Memory B cell (primary cell): ENCODE data around the gene ZDHHC11.
"Not testable (repeated sequence)": the region's sequence is repeated elsewhere in the genome, so short reads cannot be mapped to it uniquely, and the experiment has no call there.

Source experiments
- ATAC-seq: fragments of 150-1000 bp; cut with Tn5 transposase; 2 replicates; pipeline ENCODE4 v1.10.0; 2021; ENCODE audit warnings: low read depth, mild to moderate bottlenecking, moderate library complexity
- DNase-seq, 2 donors: peaks; one replicate each; pipeline ENCODE4 v3.0.0; 2022; ENCODE audit warnings: low spot score in 2 of 2
- H3K27ac Mint-ChIP-seq: one replicate; pipeline ENCODE4 v1.8.0; 2022; ENCODE audit warnings: mild to moderate bottlenecking, moderate library complexity, mixed read lengths
- H3K27me3 Mint-ChIP-seq: one replicate; pipeline ENCODE4 v1.8.0; 2022; ENCODE audit warnings: mixed read lengths
- H3K36me3 Mint-ChIP-seq: one replicate; pipeline ENCODE4 v1.8.0; 2022; ENCODE audit warnings: mild to moderate bottlenecking, mixed read lengths
- H3K4me1 Mint-ChIP-seq: one replicate; pipeline ENCODE4 v1.8.0; 2022; ENCODE audit warnings: mixed read lengths
- H3K4me3 Mint-ChIP-seq: one replicate; pipeline ENCODE4 v1.8.0; 2022; ENCODE audit warnings: mild to moderate bottlenecking, moderate library complexity, mixed read lengths
- H3K9me3 Mint-ChIP-seq: one replicate; pipeline ENCODE4 v1.8.0; 2022; ENCODE audit warnings: mixed read lengths

ZDHHC11 gene

DNA sequence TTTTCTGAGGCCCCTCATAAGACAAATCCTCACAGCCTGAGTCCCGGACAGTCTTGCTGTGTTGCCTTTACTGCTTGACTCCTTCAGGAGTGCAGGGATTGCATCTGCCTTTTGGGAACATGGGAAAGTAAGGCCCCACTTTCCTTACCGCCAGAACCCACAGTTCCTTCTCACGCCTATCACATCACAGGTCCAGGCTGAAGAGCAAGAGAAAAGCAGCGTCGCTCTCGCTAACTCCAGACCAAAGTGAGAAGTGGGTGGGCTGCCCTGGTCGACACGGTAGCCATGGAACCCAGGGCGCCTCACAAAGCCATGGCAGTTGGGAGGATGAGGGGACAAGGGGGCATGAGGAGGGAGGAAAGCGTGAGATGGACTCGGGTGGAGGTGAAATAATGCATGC is 7.9 kb upstream of the ZDHHC11 start:
- no peak overlapping the region for H3K27ac Mint-ChIP-seq

GRCh38 chr5:856531-857425 is 6.0 kb upstream of the ZDHHC11 start:
- Mint-ChIP-seq H3K4me1 (peaks cover 3% of the 10 kb centered on the region), H3K27me3 (peaks cover 7% of the 10 kb centered on the region), H3K27ac (no peak overlapping the region), H3K4me3 (no peak overlapping the region), H3K36me3 (peaks cover 2% of the 10 kb centered on the region), H3K9me3 (no peaks in the 10 kb centered on the region)
- no peak for DNase-seq
- ATAC-seq: no peak

More for the DNA sequence above, 7.9 kb upstream of the ZDHHC11 start:
- DNase-seq (no peak), ATAC-seq (no peak)
- H3K9me3 Mint-ChIP-seq: no peaks in the 10 kb centered on the region
- H3K36me3 Mint-ChIP-seq: peaks cover 6% of the 10 kb centered on the region
- peaks cover 3% of the 10 kb centered on the region for H3K4me1 Mint-ChIP-seq
- no peak overlapping the region for H3K4me3 Mint-ChIP-seq
- H3K27me3 Mint-ChIP-seq: no peaks in the 10 kb centered on the region

DNA sequence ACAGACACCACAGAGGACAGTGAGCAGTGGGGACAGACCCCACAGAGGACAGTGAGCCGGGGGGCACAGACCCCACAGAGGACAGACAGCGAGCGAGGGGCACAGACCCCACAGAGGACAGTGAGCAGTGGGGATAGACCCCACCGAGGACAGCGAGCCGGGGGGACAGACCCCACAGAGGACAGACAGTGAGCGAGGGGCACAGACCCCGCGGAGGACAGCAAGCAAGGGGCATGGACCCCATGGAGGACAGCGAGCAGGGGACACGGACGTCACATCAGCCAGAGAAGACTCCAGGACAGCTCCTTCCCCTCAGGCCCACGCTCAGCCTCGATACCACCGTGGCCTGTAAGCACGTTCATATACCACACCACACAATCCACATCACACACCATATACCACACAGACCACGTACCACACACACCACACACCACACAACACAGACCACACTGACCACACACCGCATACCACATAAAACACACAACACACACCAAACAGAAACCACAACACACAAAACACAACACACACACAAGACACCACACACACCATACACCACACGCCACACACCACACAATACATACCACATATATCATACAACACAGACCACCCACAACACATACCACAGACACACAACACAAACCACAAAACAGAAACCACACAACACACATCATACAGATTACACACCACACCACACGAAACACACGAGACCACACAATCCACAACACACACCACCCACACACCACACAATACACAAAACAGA is 5.2 kb upstream of the ZDHHC11 start:
- Mint-ChIP-seq H3K4me3 (no peak overlapping the region), H3K27me3 (peaks cover 7% of the 10 kb centered on the region), H3K9me3 (no peaks in the 10 kb centered on the region), H3K36me3 (peaks cover 2% of the 10 kb centered on the region), H3K4me1 (peaks cover 3% of the 10 kb centered on the region), H3K27ac (no peak overlapping the region)
- no peak for DNase-seq
- ATAC-seq: no peak

DNA sequence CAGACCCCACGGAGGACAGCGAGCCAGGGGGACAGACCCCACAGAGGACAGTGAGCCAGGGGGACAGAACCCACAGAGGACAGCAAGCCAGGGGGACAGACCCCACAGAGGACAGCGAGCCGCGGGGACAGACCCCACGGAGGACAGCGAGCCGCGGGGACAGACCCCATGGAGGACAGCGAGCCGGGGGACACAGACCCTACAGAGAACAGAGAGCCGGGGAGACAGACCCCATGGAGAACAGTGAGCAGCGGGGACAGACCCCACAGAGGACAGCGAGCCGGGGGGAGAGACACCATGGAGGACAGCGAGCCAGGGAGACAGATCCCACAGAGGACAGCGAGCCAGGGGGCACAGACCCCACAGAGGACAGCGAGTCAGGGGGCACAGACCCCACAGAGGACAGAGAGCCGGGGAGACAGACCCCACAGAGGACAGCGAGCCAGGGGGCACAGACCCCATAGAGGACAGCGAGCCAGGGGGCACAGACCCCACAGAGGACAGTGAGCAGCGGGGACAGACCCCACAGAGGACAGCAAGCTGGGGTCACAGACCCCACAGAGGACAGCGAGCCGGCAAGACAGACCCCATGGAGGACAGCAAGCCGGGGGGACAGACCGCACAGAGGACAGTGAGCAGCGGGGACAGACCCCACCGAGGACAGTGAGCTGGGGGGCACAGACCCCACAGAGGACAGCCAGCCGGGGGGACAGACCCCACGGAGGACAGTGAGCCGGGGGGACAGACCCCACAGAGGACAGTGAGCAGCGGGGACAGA is 4.4 kb upstream of the ZDHHC11 start:
- no peaks in the 10 kb centered on the region for H3K4me1 Mint-ChIP-seq
- H3K36me3 Mint-ChIP-seq: no peaks in the 10 kb centered on the region
- H3K4me3 Mint-ChIP-seq: no peak overlapping the region
- H3K27me3 Mint-ChIP-seq: peaks cover 7% of the 10 kb centered on the region
- no peak overlapping the region for H3K27ac Mint-ChIP-seq
- ATAC-seq (no peak), DNase-seq (no peak)
- H3K9me3 Mint-ChIP-seq: no peaks in the 10 kb centered on the region

DNA sequence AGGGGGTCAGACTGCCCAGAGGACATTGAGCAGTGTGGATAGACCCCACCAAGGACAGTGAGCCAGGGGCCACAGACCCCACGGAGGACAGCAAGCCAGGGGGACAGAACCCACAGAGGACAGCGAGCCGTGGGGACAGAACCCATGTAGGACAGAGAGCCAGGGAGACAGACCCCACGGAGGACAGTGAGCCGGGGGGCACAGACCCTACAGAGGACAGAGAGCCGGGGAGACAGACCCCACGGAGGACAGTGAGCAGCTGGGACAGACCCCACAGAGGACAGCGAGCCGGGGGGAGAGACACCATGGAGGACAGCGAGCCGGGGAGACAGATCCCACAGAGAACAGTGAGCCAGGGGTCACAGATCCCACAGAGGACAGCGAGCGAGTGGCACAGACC is 3.4 kb upstream of the ZDHHC11 start:
- H3K36me3 Mint-ChIP-seq: no peaks in the 10 kb centered on the region
- no peak for DNase-seq
- no peak for ATAC-seq

DNA sequence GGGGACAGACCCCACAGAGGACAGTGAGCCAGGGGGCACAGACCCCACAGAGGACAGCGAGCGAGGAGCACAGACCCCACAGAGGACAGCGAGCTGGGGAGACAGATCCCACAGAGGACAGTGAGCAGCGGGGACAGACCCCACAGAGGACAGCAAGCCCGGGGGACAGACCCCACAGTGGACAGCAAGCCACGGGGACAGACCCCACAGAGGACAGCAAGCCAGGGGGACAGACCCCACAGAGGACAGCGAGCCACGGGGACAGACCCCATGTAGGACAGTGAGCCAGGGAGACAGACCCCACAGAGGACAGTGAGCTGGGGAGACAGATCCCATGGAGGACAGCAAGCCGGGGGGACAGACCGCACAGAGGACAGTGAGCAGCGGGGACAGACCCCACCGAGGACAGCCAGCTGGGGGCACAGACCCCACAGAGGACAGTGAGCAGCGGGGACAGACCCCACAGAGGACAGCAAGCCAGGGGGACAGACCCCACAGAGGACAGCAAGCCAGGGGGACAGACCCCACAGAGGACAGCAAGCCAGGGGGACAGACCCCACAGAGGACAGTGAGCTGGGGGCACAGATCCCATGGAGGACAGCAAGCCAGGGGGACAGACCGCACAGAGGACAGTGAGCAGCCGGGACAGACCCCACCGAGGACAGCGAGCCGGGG is 2.8 kb upstream of the ZDHHC11 start:
- not testable (repeated sequence) for H3K9me3 Mint-ChIP-seq, H3K27ac Mint-ChIP-seq, H3K27me3 Mint-ChIP-seq, DNase-seq, H3K36me3 Mint-ChIP-seq, ATAC-seq, H3K4me1 Mint-ChIP-seq, H3K4me3 Mint-ChIP-seq

More for the DNA sequence above, 3.4 kb upstream of the ZDHHC11 start:
- Mint-ChIP-seq H3K27me3 (peaks cover 7% of the 10 kb centered on the region), H3K27ac (no peak overlapping the region), H3K4me1 (no peaks in the 10 kb centered on the region), H3K9me3 (no peaks in the 10 kb centered on the region), H3K4me3 (no peak overlapping the region)

- Mint-ChIP-seq H3K27ac (no peak overlapping the region), H3K4me1 (no peaks in the 10 kb centered on the region), H3K36me3 (no peaks in the 10 kb centered on the region), H3K27me3 (peaks cover 7% of the 10 kb centered on the region), H3K9me3 (no peaks in the 10 kb centered on the region), H3K4me3 (no peak overlapping the region)
- DNase-seq (no peak), ATAC-seq (no peak)
Measured at GRCh38 chr5:852431-853401, 1.9 kb upstream of the ZDHHC11 start.

DNA sequence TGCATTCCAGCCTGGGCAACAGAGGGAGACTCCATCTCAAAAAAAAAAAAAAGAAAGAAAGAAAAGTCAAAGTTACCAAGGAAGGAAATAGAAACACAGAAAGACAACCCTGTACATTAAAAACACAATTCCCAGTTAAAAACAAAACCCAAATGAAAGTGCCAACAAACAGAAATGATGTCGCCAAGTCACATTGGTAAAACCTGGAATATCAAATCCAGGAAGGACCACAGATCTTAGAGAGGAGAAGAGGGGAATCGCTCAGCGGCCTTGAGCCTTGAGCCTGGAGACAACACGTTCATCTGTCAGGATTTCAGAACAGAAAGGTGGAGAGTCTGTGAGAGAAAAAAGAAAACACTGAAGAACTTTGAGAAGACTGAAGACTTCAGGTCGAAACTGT is 1.2 kb upstream of the ZDHHC11 start:
- Mint-ChIP-seq H3K4me1 (no peaks in the 10 kb centered on the region), H3K27ac (no peak overlapping the region), H3K4me3 (no peak overlapping the region), H3K36me3 (no peaks in the 10 kb centered on the region), H3K9me3 (no peaks in the 10 kb centered on the region), H3K27me3 (peaks cover 7% of the 10 kb centered on the region)
- DNase-seq: no peak
- no peak for ATAC-seq

DNA sequence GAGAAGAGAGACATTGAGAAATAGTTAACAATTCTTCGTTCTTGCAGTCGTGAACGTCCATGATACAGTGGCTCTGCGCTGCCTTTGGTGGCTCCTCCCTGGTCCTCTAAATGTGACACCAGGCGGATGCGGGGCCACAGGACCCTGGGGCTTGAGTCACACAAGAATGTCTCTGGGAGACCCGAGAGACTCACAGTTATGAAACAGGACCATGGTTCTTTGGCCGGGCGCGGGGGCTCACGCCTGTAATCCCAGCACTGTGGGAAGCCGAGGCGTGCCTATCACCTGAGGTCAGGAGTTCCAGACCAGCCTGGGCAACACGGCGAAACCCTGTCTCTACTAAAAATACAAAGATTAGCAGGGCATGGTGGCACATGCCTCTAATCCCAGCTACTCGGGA is 767 bp upstream of the ZDHHC11 start:
- ATAC-seq: no peak
- H3K4me3 Mint-ChIP-seq: no peak overlapping the region
- H3K27me3 Mint-ChIP-seq: peaks cover 11% of the 10 kb centered on the region
- H3K36me3 Mint-ChIP-seq: no peaks in the 10 kb centered on the region
- H3K4me1 Mint-ChIP-seq: peaks cover 4% of the 10 kb centered on the region
- H3K27ac Mint-ChIP-seq: no peak overlapping the region
- no peaks in the 10 kb centered on the region for H3K9me3 Mint-ChIP-seq
- DNase-seq: no peak

DNA sequence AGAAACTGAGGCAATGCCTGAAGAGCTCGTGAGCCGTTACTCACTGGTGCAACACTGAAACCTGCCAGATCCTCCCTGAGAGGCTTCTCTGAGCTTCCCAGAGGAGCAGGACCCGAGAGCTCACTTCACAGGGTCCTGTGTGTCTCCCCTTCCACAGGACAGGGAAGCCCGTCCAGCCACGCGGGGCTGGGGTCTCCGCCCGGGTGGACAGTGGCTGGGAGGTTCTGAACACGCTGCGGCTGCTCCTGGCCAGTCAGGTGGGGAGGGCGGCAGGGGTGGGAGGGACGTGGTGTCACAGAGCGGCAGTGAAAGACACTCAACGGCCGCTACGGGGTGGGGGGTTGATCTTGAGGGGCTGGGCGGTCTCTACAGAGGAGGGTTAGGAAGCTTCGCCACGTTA is 290 bp upstream of the ZDHHC11 start:
- ATAC-seq (no peak), DNase-seq (no peak)
- H3K9me3 Mint-ChIP-seq: no peaks in the 10 kb centered on the region
- H3K4me3 Mint-ChIP-seq: no peak overlapping the region
- no peak overlapping the region for H3K27ac Mint-ChIP-seq
- peaks cover 7% of the 10 kb centered on the region for H3K4me1 Mint-ChIP-seq
- no peaks in the 10 kb centered on the region for H3K36me3 Mint-ChIP-seq
- peaks cover 13% of the 10 kb centered on the region for H3K27me3 Mint-ChIP-seq

- Mint-ChIP-seq H3K9me3 (no peaks in the 10 kb centered on the region), H3K4me1 (peaks cover 7% of the 10 kb centered on the region), H3K4me3 (no peak overlapping the region), H3K27ac (no peak overlapping the region), H3K36me3 (no peaks in the 10 kb centered on the region), H3K27me3 (peaks cover 13% of the 10 kb centered on the region)
- DNase-seq (no peak), ATAC-seq (no peak)
Measured at GRCh38 chr5:849651-850301, 1.0 kb downstream of the ZDHHC11 start.

DNA sequence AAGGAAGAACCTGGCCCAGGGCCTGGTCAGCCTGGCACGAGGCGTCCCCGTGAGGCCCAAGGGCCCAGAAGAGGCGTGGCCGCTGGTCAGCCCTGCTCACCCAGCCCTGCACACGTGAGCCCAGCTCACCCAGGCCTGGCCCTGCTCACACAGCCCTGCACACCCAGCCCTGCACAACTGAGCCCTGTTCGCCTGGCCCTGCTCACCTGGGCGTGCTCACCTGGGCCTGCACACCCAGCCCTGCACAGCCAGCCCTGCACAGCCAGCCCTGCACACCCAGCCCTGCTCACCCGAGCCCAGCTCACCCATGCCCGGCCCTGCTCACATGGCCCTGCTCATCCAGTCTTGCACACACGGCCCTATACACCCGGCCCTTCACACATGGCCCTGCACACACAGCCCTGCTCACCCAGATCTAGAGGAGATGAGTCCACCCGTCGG is 2.1 kb downstream of the ZDHHC11 start:
- H3K36me3 Mint-ChIP-seq: no peaks in the 10 kb centered on the region
- ATAC-seq (no peak), DNase-seq (no peak)
- H3K4me1 Mint-ChIP-seq: peaks cover 7% of the 10 kb centered on the region
- H3K27me3 Mint-ChIP-seq: peaks cover 13% of the 10 kb centered on the region
- H3K9me3 Mint-ChIP-seq: no peaks in the 10 kb centered on the region
- H3K4me3 Mint-ChIP-seq: no peak overlapping the region
- H3K27ac Mint-ChIP-seq: no peak overlapping the region
